Superior temporal gyrus (tissue), 1 donor: Measurements from ENCODE around the gene AGPAT3.
"Not testable (repeated sequence)": the region's sequence is repeated elsewhere in the genome, so short reads cannot be mapped to it uniquely, and the experiment has no call there.

Experiments used
- DNase-seq: peaks from one replicate; pipeline ENCODE4 v3.0.0-alpha.2; 2016; ENCODE audit errors: extremely low spot score

The AGPAT3 gene

DNA sequence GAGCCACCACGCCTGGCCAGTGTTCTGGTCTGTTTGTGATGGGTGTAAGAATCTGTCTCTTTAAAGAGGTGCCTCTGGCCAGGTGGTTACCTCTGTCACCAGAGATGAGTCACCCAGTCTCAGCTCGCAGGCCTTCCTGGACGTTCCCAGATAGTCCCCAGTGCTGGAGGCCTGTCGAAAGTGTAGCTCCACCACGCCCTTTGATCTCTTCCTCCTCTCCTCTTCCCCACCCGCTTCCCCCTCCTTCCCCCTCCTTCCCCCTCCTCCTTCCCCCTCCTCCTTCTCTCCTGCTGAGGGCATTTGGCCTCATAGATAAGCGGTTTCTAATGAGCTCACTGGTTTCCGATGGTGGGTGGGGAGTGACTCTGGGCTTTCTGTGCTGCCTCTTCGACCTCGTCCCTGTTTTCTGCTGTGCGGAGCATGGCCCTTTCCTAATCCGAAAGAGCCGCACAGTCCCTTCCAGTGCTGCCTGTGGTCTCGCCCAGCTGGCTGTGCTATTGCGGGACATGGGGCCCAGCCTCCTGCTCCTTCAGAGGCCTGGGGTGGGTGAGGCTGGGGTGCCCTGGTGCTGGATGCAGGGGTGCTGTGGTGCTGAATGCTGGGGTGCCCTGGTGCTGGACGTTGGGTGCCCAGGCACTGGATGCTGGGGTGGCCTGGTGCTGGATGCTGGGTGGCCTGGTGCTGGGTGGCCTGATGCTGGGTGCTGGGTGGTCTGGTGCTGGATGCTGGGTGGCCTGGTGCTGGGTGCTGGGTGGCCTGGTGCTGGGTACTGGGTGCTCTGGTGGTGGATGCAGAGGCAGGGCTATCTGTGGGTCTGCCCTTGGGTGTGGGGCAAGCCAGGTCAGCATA is 19.2 kb downstream of the AGPAT3 start:
- DNase-seq: no peak

DNA sequence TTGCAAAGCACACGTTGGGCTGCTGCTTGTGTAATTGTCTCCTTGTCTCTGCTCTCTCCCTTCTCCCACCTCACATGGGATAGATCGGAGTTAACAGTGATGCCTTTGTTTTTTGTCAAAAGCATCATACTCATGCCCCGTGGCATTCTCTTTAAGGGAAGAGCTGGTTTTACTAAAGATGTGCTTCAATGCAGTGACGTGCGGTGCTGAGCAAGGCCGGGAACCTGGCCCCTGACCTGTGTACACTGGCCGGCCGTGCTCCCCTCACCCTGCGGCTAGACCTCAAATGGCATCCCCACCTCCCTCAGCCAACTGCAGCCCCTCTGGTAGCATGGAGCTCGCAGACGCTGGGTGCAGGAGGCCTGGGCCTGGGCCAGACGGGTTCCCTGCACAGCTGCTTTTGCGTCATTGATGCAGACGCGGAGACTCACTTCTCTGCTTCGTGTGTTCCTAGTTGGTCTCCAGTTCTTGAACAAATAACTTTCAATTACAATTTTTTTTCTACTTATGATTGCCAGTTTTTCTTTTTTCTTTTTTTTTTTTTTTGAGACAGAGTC is 19.9 kb downstream of the AGPAT3 start:
- DNase-seq: peak; percentile 44

DNA sequence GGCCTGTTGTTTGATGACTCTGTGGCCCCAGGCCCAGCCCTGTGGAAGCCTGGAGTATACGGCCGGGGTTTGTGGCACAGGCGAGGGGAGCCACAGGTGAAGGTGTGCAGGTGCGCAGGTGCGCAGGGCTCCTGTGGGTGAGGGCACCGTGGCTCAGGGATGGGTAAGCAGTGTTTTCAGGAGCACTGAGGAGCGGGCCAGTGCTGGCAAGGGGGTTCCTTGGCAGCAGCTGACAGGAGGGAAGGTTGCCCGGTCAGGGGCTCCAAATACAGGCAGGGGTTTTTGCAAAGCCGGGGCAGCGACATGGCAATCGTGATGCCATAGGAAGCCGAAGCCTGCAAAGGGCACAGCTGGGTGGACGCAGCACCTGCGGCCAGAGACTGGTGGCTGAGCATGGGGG is 20.7 kb downstream of the AGPAT3 start:
- DNase-seq: no peak

DNA sequence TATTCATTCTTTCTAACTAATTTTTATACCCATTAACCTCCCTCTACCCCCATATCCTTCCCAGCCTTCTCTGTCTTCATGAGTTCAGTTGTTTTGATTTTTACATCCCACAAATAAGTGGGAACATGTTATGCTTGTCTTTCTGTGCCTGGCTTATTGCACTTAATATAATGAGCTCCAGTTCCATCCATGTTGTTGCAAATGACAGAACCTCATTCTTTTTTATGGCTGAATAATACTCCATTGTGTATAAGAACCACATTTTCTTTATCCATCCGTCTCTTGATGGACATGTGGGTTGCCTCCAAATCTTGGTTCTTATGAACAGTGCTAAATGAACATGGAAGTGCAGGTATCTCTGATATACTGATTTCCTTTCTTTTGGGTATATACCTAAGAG is 21.5 kb downstream of the AGPAT3 start:
- DNase-seq: no peak

DNA sequence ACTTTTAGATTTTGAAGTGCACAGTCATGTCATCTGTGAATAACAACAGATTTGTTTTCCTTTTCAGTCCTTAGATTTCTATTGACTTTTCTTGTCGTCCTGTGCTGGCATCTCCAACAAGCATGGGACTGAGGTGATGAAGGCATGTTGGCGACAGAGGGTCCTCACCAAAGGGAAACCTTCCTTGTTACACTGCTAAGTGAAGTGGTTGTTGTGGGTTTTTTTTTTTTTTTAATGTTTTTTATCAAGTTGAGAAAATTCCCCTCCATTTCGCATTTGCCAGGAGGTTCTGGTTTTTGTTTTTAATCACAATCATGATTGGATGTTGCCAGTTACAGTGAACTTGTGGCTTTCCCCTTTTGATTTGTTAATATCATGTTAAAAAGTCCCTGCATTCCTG is 24.0 kb downstream of the AGPAT3 start:
- no peak for DNase-seq

DNA sequence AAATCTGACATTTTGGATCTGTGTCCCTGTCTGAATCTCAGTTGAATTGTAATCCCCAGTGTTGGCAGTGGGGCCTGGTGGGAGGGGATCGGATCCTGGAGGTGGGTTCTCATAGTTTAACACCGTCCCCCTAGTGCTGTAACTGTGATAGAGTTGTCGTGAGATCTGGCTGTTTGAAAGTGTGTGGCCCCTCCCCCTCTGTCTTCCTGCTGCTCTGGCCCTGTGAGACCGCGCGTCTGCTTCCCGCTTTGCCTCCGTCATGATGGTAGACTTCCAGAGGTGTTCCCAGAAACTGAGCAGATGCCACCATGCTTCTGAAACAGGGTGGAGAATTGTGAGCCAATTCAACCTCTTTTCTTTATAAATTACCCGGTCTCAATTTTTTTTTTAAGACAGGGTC is 25.0 kb downstream of the AGPAT3 start:
- DNase-seq: no peak

DNA sequence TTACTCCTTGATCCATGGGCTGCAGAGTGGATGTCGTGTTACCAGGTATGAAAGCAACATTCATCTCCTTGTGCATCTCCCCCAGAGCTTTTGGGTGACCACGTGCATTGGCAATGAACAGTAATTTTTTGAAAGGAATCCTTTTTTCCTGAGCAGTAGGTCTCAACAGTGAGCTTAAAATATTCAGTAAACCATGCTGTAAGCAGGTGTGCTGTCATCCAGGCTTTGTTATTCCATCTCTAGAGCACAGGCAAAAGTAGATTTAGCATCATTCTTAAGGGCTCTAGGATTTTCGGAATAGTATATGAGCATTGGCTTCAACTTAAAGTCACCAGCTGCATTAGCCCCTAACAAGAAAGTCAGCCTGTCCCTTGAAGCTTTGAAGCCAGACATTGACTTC is 27.3 kb downstream of the AGPAT3 start:
- no peak for DNase-seq

DNA sequence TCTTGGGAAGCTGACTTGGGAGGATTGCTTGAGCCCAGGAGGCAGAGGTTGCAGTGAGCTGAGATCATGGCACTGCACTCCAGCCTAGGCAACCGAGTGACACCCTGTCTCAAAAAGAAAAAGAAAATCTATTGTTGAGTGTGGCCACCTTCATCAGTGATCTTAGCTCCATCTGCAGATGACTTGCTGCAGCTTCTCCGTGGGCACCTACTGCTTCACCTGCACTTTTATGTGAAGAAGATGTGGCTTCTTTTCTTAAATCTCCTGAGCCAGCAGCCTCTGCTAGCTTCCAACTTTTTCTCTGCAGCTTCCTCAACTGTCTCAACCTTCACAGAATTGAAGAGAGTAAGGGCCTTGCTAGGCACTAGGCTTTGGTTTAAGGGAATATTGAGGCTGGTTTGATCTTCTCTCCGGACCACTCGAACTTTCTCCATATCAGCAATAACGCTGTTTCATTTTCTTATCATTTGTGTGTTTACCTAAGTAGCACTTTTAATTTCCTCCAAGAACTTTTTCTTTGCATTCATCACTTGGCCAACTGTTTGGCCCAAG is 28.0 kb downstream of the AGPAT3 start:
- no peak for DNase-seq

DNA sequence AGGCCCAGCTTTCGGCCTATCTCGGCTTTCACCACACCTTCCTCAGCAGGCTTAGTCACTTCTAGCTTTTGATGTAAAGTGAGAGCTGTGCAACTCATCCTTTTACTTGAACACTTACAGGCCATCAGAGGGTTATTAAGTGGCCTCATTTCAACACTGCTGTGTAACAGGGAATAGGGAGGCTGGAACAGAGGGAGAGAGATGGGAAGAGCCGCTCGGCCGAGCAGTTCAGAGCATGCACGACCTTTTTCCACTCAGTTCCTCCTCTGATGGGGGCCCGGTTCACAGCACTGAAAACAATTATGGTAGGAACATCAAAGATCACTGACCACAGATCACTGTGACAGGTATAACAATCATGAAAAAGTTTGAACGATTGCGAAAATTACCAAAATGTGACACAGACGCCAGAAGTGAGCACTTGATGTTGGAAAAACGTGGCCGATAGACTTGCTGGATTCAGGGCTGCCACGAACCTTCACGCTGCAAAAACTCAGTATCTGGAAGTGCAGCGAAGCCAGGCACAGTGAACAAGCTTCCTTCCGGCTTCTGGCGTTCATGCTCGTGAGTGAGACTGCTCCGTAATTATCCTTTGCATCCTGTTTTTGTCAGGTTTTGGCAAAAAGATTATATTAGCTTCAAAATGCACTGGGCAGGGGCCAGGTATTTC is 28.6 kb downstream of the AGPAT3 start:
- no peak for DNase-seq

DNA sequence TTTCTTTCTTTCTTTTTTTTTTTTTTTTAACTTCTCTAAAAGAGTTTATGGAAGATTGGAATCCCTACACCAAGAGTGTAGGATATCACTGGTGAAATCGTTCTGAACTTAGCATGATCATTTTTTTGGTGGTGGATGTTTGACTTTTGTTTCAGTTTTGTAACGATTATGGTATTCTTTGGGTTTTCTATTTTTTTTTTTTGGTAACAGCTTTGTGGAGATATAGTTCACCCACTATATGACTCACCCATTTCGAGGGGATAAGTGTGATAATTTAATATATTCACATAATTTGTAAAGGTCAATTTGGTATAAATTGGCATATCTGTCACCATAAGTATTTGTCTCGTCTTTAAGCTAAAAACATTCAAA is 29.2 kb downstream of the AGPAT3 start:
- DNase-seq: no peak

DNA sequence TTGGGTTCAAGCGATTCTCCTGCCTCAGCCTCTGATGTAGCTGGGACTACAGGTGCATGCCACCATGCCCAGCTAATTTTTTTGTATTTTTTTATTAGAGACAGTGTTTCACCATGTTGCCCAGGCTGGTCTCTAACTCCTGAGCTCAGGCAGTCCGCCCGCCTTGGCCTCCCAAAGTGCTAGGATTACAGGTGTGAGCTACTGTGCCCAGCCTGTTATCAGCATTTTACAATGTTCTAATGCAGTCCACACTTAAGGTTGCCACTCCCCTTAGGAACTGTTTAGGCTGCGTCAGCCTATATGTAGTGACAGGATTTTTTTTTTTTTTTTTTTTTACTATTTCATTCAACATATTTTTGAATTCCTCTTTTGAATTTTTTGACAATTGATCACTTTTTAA is 30.2 kb downstream of the AGPAT3 start:
- DNase-seq: no peak

DNA sequence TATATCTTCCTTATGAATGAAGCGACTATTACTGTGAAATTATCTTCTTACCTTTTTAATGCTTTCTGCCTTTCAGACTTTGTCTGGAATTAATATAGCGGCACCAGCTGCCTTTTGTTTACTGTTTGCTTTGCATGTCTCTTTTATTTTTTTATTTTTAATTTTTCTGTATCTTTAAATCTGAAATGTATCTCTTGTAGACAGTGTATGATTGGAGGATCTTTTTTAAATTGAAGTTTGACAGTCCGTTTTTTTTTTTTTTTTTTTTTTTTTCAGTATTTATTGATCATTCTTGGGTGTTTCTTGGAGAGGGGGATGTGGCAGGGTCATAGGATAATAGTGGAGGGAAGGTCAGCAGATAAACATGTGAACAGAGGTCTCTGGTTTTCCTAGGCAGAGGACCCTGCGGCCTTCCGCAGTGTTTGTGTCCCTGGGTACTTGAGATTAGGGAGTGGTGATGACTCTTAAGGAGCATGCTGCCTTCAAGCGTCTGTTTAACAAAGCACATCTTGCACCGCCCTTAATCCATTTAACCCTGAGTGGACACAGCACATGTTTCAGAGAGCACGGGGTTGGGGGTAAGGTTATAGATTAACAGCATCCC is 31.8 kb downstream of the AGPAT3 start:
- not testable (repeated sequence) for DNase-seq

DNA sequence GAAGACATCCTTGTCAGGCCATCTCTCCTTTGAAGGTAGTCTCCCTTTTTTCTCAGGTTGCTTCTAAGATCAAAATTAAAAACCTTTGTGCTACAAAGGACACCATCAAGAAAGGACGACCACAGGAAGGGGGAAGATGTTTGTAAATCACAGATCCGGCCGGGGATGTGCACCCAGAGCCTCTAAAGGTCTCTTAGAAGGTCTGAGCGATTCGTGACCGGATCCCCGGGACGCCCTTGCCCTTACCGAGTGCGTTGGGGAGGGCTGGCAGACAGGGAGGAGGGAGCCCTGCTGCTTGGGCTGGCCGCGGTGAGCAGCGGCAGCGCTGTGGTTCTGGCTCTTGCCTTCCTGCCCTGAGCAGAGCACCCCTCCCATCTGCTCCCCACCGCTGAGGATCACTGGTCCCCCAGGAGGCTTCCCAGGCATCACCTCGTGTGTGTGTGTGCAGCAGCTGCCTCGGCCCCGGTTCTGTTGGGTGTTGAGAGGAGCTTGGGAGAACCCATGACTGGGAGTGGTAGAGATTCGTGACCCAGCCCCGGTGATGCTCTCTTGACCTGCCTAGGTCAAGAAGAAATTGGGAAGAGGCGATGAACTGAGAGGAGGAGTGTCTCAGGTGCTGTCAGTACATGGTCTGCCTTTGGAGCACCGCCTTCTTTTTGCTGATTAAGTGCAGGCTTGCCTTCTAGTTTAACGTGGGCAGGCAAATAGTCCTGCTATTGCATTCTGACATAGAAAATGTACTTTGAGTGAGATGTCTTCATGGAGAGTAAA is 34.5 kb downstream of the AGPAT3 start:
- no peak for DNase-seq

DNA sequence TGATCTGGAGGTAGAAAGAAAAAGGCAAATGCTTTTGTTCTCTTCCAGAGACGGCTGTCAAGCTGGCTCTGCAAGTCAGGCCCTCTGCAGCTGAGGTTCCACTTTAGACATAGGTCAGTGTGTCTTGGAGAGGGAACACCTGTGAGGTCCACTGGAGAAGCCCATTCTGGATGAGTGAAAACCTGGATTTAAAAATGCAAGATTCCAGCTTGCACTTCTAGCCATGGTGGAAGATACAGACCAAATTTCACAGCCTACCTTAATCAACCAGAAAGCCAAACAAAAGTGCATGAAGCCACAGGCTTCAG is 35.0 kb downstream of the AGPAT3 start:
- no peak for DNase-seq

DNA sequence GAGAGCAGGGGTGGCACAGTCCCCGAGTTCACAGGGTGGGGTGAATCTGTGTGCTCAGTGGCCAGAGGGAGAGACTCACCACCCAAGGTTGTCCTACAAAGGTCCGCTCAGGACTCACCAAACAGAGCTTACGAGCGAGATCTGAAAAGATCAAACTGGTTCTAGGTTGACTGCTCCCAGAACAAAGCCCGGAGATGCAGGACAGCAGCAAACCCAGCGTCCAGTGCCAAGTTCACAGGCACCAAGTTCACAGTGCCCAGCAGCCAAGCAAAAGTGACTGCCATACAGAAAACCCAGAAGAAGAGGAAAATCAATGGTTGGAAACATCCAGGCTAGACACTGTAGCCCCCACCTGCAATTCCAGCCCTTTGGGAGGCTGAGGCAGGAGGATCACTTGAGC is 35.7 kb downstream of the AGPAT3 start:
- DNase-seq: no peak

DNA sequence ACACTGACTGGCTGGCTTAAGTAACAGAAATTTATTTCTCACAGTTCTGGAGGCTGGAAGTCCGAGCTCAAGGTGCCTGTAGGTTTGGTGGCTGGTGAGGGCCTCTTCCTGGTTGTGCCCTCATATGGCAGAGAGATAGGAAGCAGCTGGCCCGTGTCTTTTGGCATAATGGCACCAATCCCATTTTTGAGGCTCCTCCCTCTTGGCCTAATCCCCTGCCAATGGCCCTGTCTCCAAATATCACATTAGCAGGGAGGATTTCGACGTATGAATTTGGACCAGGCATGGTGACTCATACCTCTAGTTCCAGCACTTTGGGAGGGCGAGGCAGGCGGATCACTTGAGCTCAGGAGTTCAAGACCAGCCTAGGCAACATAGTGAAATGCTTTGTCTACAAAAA is 37.4 kb downstream of the AGPAT3 start:
- no peak for DNase-seq

DNA sequence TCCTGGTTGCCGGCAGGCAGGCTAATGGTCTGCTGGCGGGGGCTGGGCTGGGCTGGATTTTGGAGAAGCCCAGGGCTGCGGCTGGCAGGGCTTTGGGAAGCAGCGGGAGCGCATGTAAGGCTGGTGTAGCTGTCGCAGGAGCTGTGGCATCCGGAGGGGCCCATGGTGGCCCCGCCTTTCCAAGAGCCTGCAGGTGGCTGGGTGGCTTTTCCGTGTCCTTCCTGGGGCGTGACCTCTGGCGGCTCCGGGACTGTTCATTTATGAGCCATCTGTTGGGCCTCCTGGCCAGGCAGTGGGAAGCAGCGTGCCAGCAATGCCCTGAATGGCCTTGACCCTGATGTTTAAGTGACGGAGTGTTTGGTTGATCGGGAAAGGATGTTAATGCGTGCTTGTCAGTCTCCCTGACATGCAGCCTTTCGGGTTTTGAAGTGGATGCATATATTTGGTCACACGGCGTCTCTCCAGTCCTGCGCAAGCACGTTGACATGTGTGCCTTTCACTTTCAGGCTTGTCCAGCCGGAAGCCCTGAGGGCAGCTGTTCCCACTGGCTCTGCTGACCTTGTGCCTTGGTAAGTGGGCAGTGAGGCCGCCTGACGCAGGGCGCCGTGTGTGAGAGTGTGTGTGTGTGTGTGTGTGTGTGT is 38.5 kb downstream of the AGPAT3 start:
- DNase-seq: no peak

DNA sequence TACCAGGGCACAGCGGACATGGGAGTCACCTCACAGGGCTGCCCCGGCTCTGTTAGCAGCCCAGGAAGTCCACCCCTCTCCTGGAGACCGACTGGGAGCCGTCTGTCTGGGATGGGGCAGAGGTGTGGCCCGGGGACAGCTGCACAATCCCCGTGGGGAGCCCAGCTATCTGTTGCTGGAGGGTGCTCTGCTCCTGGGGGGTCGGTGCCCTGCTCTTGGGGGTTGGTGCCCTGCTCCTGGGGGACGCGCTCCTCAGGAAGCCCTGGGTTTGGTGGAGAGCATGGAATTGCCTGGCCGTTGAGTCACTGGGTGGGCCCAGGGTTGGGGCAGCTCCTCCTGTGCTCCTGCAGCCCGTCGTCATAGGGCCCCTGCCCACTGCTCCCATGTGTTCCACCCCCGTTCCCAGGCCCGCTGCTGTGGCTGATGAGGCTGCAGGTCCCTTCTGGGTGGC is 39.3 kb downstream of the AGPAT3 start:
- DNase-seq: no peak

DNA sequence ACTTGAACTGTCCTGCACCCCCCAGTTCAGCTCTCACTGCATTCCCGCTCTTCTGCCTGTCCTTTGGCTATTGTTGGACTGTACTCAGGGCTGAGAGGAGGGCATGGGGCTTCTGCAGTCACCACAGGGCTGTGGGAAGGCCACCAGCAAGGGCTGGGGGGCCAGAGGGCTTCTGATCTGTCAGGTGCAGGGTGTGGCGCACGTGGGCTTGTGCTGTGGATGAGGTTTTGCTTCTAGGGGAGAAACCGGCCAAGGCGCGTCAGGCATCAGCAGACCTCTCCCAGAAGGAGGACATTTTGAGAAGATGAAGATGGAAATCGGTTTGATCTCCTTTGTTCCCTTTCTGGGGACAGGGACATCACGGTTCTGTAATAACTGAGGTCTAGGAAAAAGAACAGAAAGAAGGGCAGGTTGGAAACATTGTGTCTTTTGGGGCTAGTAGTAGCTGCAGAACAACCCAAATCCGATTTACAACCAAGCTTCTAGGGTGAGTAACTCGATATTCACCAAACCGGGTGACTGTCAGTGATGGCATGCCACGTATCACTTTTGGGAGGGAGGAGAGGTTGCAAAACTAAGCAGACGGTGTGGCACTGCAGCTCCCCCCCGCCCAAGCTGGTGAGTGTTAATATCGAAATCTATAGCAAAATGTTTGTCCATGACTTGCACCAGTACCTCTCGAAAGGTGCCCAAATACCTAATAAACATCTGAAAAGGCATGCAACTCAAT is 40.9 kb downstream of the AGPAT3 start:
- DNase-seq: no peak

DNA sequence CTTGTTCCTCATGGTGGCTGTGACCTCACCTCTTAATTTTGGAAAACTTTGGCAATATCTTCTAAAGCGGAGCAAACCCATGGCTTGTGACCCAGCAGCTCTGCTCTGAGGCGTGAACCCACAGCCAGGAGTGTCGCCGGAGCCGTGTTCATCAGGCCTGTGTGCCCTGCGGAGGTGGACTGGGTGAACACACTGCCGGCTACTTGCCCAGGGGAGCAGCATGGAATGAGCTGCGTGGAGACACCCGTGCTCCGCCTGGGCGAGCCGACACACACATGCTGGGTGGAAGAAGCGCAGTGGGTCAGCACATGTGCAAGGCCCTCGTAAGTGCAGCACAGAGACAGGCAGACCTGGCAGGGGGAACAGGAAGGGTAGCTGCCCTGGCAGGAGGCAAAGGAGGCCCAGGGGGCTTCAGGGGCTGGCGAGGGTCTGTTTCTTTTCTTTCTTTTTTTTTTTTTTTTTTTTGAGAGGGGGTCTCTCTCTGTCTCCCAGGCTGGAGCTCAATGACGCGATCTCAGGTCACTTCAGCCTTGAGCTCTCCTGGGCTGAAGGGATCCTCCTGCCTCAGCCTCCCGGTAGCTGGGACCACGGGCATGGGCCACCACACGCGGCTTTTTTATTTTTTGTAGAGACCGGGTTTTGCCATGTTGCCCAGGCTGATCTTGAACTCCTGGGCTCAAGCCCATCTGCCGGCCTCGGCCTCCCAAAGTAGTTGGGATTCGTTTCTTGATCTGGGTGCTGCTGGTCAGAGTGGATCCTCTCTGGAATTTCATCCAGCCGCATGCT is 41.8 kb downstream of the AGPAT3 start:
- no peak for DNase-seq
